Neural cell (in vitro differentiated cells): ENCODE data around the gene FLT1. TPM values are rescaled to one million over a fixed set of nuclear protein-coding genes. Genes with fewer than 3 reads are reported as not detected.

Experiments used
- H2AFZ ChIP-seq: fragments of 200-600, 300-800 bp; sonication (generic), shearing (Covaris generic); 2 replicates; pipeline ENCODE4 v1.6.0; 2014; ENCODE audit warnings: low read depth, mild to moderate bottlenecking, antibody characterized with exemption, low read length, moderate library complexity
- H3F3A ChIP-seq: fragments of 200-600 bp; shearing (Covaris generic); 2 replicates; pipeline ENCODE4 v1.6.1; 2016; ENCODE audit warnings: mild to moderate bottlenecking, moderate library complexity, mixed read lengths, antibody characterized with exemption, low read length; ENCODE audit not compliant: insufficient read depth, poor library complexity, severe bottlenecking
- H3K27ac ChIP-seq: fragments of 200-600, 300-800 bp; sonication (generic), shearing (Covaris generic); 2 replicates; pipeline ENCODE4 v1.5.1; 2014; ENCODE audit warnings: mild to moderate bottlenecking, low read length, moderate library complexity
- H3K27me3 ChIP-seq: fragments of 300-800, 200-600 bp; sonication (generic), shearing (Covaris generic); 2 replicates; pipeline ENCODE4 v1.6.0; 2014; ENCODE audit warnings: mild to moderate bottlenecking, low read depth, low read length, moderate library complexity; ENCODE audit not compliant: insufficient read depth
- H3K36me3 ChIP-seq: fragments of 300-800, 200-600 bp; sonication (generic), shearing (Covaris generic); 2 replicates; pipeline ENCODE4 v1.5.1; 2014; ENCODE audit warnings: mild to moderate bottlenecking, antibody characterized with exemption, low read length, moderate library complexity; ENCODE audit not compliant: insufficient read depth
- H3K4me2 ChIP-seq: fragments of 300-800, 200-600 bp; sonication (generic), shearing (Covaris generic); 2 replicates; pipeline ENCODE4 v1.6.0; 2014; ENCODE audit warnings: mild to moderate bottlenecking, low read length
- H3K4me3 ChIP-seq: fragments of 300-800, 200-600 bp; sonication (generic), shearing (Covaris generic); 2 replicates; pipeline ENCODE4 v1.5.1; 2014; ENCODE audit warnings: mild to moderate bottlenecking, low read length, moderate library complexity
- H3K79me2 ChIP-seq: fragments of 200-600 bp; shearing (Covaris generic); replicated peaks from 2 replicates; pipeline ENCODE4 v1.6.0; 2014; ENCODE audit warnings: mild to moderate bottlenecking, low read length, moderate library complexity; ENCODE audit not compliant: insufficient read depth
- H3K9ac ChIP-seq: fragments of 300-800, 200-600 bp; sonication (generic), shearing (Covaris generic); 2 replicates; pipeline ENCODE4 v1.6.1; 2016; ENCODE audit warnings: mild to moderate bottlenecking, low read length, mixed read lengths
- H3K9me2 ChIP-seq: fragments of 200-600 bp; shearing (Covaris generic); 2 replicates; pipeline ENCODE4 v1.6.1; 2016; ENCODE audit warnings: mild to moderate bottlenecking, low read length, mixed read lengths; ENCODE audit not compliant: insufficient read depth
- H3K9me3 ChIP-seq: fragments of 200-600, 300-800 bp; sonication (generic), shearing (Covaris generic); 2 replicates; pipeline ENCODE4 v1.6.1; 2016; ENCODE audit warnings: mild to moderate bottlenecking, mixed run types, low read length, moderate library complexity, mixed read lengths
- H4K20me1 ChIP-seq: fragments of 200-600 bp; shearing (Covaris generic); 2 replicates; pipeline ENCODE4 v1.6.1; 2016; ENCODE audit warnings: mild to moderate bottlenecking, mixed run types; ENCODE audit not compliant: insufficient read depth
- CTCF ChIP-seq: fragments of 450-650 bp; IDR thresholded peaks from 2 replicates; pipeline ENCODE4 v1.5.1; 2014; ENCODE audit warnings: antibody characterized with exemption, mild to moderate bottlenecking, moderate library complexity; ENCODE audit not compliant: poor library complexity, severe bottlenecking
- EP300 ChIP-seq: fragments of 450-650 bp; conservative IDR thresholded peaks from 2 replicates; pipeline ENCODE4 v1.6.1; 2014; ENCODE audit warnings: antibody characterized with exemption, mild to moderate bottlenecking, moderate library complexity; ENCODE audit not compliant: poor library complexity, severe bottlenecking
- EZH2 ChIP-seq: fragments of 200-600, 300-800 bp; shearing (Covaris generic), sonication (generic); IDR thresholded peaks from 2 replicates; pipeline ENCODE4 v1.6.1; 2014; ENCODE audit warnings: antibody characterized with exemption, low read length, borderline replicate concordance, mild to moderate bottlenecking; ENCODE audit not compliant: insufficient read depth, poor library complexity, severe bottlenecking
- MXI1 ChIP-seq: fragments of 450-650 bp; conservative IDR thresholded peaks from 2 replicates; pipeline ENCODE4 v1.6.1; 2014; ENCODE audit warnings: antibody characterized with exemption, mild to moderate bottlenecking; ENCODE audit not compliant: poor library complexity, severe bottlenecking
- POLR2AphosphoS5 ChIP-seq: IDR thresholded peaks from 2 replicates; pipeline ENCODE4 v1.6.1; 2012
- RAD21 ChIP-seq: fragments of 450-650 bp; conservative IDR thresholded peaks from 2 replicates; pipeline ENCODE4 v1.6.1; 2014; ENCODE audit warnings: antibody characterized with exemption, mild to moderate bottlenecking, moderate library complexity
- REST ChIP-seq: IDR thresholded peaks from 2 replicates; pipeline ENCODE4 v1.6.1; 2012; ENCODE audit warnings: borderline replicate concordance
- SMC3 ChIP-seq: fragments of 450-650 bp; conservative IDR thresholded peaks from 2 replicates; pipeline ENCODE4 v1.6.1; 2014; ENCODE audit warnings: antibody characterized with exemption, mild to moderate bottlenecking, moderate library complexity; ENCODE audit not compliant: poor library complexity
- TAF1 ChIP-seq: IDR thresholded peaks from 2 replicates; pipeline ENCODE4 v1.6.1; 2012; ENCODE audit warnings: low read depth
- polyA plus RNA-seq: library from polyadenylated mRNA; depleted of rRNA; stranded (reverse); fragments of >200 nt; gene quantifications from 2 replicates; pipeline ENCODE4 v1.2.3, GENCODE V29; 2014

Gene FLT1
- polyA plus RNA-seq, 1 donor from 2014 or later: not detected

- Histone ChIP-seq H3K36me3 (no peaks in the 10 kb centered on the region), H3K9me3 (no peaks in the 10 kb centered on the region), H2AFZ (no peak overlapping the region), H3K27ac (no peak overlapping the region), H3K9me2 (no peaks in the 10 kb centered on the region), H3K27me3 (no peaks in the 10 kb centered on the region), H3K4me2 (no peak overlapping the region), H3K79me2 (no peaks in the 10 kb centered on the region), H4K20me1 (no peaks in the 10 kb centered on the region), H3K9ac (no peak overlapping the region), H3K4me3 (no peak overlapping the region), H3F3A (no peaks in the 10 kb centered on the region)
- TF ChIP-seq EZH2 (no peak), POLR2AphosphoS5 (no peak), MXI1 (no peak), CTCF (no peak), EP300 (no peak), RAD21 (no peak), REST (no peak), TAF1 (no peak), SMC3 (no peak)
These were observed 137.6 kb downstream of the FLT1 start for GRCh38 chr13:28357247-28357825.

GRCh38 chr13:28356561-28357021 is 138.3 kb downstream of the FLT1 start:
- Histone ChIP-seq H3F3A (no peaks in the 10 kb centered on the region), H3K27ac (no peak overlapping the region), H3K4me2 (no peak overlapping the region), H3K9me2 (no peaks in the 10 kb centered on the region), H4K20me1 (no peaks in the 10 kb centered on the region), H2AFZ (no peak overlapping the region), H3K4me3 (no peak overlapping the region), H3K36me3 (no peaks in the 10 kb centered on the region), H3K9ac (no peak overlapping the region), H3K79me2 (no peaks in the 10 kb centered on the region), H3K9me3 (no peaks in the 10 kb centered on the region), H3K27me3 (no peaks in the 10 kb centered on the region)
- TF ChIP-seq POLR2AphosphoS5 (no peak), EP300 (no peak), MXI1 (no peak), EZH2 (no peak), TAF1 (no peak), RAD21 (no peak), SMC3 (no peak), CTCF (no peak), REST (no peak)
